LNCaP clone FGC (cell line): Measurements from ENCODE around the gene ZNF335.

Source experiments
- DNase-seq: peaks from one replicate; pipeline ENCODE4 v3.0.0-alpha.2; 2011; ENCODE audit warnings: low read depth
- H3K4me3 ChIP-seq: 2 replicates; pipeline ENCODE4 v1.5.1; 2011; ENCODE audit warnings: mild to moderate bottlenecking, low read depth, low read length, control low read depth
- CTCF ChIP-seq: IDR thresholded peaks from 2 replicates; pipeline ENCODE4 v1.5.1; 2012; ENCODE audit warnings: mild to moderate bottlenecking; ENCODE audit not compliant: control insufficient read depth, insufficient read depth; ENCODE audit errors: extremely low read depth

ZNF335 gene

GRCh38 chr20:45925821-45926506 lies 46.0 kb downstream of the ZNF335 start:
- no peak overlapping the region for H3K4me3 ChIP-seq
- no peak for TF ChIP-seq CTCF
- no peak for DNase-seq

GRCh38 chr20:45924391-45925261 lies 47.4 kb downstream of the ZNF335 start:
- no peak for TF ChIP-seq CTCF
- DNase-seq: no peak
- H3K4me3 ChIP-seq: no peak overlapping the region

- no peak for DNase-seq
- no peak overlapping the region for H3K4me3 ChIP-seq
- TF ChIP-seq CTCF: no peak
Observed at GRCh38 chr20:45921337-45922189, 50.4 kb downstream of the ZNF335 start.

GRCh38 chr20:45920462-45921336 lies 51.3 kb downstream of the ZNF335 start:
- DNase-seq: no peak
- no peak for TF ChIP-seq CTCF

GRCh38 chr20:45919542-45920399 lies 52.2 kb downstream of the ZNF335 start:
- DNase-seq: no peak
- no peak for TF ChIP-seq CTCF
- H3K4me3 ChIP-seq: no peak overlapping the region

More at GRCh38 chr20:45920462-45921336, 51.3 kb downstream of the ZNF335 start:
- H3K4me3 ChIP-seq: no peak overlapping the region
